Uterus (tissue), 2 donors: ENCODE results near the gene PCDHGA1.

Source experiments
- POLR2A ChIP-seq, 2 donors: fragments of 450-650 bp; IDR thresholded peaks; one replicate each; pipeline ENCODE4 v1.6.1; 2016; ENCODE audit warnings: antibody characterized with exemption in 2 of 2, mild to moderate bottlenecking in 1 of 2, moderate library complexity in 1 of 2
- TF ChIP-seq, protein P1 (sequence below), 4 experiments: fragments of 200-600 bp in 2 of 4; fragments of 450-650 bp in 2 of 4; sonication (generic) in 2 of 4; IDR thresholded peaks; one replicate each; pipeline ENCODE4 v1.5.1; 2016 to 2019; ENCODE audit warnings: antibody characterized with exemption in 4 of 4, mild to moderate bottlenecking in 2 of 4, moderate library complexity in 1 of 4

DNA sequence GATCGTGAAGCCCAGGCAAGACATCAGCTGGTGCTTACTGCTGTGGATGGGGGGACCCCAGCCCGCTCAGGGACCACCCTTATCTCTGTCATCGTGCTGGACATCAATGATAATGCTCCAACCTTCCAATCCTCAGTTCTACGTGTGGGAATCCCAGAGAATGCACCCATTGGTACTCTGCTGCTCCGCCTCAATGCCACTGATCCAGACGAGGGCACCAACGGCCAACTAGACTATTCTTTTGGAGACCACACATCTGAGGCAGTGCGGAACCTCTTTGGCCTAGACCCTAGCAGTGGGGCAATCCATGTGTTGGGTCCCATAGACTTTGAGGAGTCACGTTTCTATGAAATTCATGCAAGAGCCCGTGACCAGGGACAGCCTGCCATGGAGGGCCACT, 159.5 kb downstream of the PCDHGA1 start:
- TF ChIP-seq, protein P1, sequence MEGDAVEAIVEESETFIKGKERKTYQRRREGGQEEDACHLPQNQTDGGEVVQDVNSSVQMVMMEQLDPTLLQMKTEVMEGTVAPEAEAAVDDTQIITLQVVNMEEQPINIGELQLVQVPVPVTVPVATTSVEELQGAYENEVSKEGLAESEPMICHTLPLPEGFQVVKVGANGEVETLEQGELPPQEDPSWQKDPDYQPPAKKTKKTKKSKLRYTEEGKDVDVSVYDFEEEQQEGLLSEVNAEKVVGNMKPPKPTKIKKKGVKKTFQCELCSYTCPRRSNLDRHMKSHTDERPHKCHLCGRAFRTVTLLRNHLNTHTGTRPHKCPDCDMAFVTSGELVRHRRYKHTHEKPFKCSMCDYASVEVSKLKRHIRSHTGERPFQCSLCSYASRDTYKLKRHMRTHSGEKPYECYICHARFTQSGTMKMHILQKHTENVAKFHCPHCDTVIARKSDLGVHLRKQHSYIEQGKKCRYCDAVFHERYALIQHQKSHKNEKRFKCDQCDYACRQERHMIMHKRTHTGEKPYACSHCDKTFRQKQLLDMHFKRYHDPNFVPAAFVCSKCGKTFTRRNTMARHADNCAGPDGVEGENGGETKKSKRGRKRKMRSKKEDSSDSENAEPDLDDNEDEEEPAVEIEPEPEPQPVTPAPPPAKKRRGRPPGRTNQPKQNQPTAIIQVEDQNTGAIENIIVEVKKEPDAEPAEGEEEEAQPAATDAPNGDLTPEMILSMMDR (IDR thresholded peaks at IDR 0.05), result no peak
- no peak for TF ChIP-seq POLR2A (IDR thresholded peaks at IDR 0.05)
